NOMO-1 treated with dmso at 0.1 percent for 144 hours (cell line): ENCODE data around the gene NUDT16L1.
"Not testable (repeated sequence)": the region's sequence is repeated elsewhere in the genome, so short reads cannot be mapped to it uniquely, and the experiment has no call there.

Experiments
- DNase-seq: peaks from one replicate; lab custom pipeline; 2025; ENCODE audit not compliant: unreplicated experiment; lab: John Stamatoyannopoulos, UW

The NUDT16L1 gene

GRCh38 chr16:4713663-4714501 is 20.5 kb downstream of the NUDT16L1 start:
- no peak for DNase-seq

GRCh38 chr16:4714996-4715395 is 21.6 kb downstream of the NUDT16L1 start:
- no peak for DNase-seq

- no peak for DNase-seq
Observed at GRCh38 chr16:4718466-4718865, 25.1 kb downstream of the NUDT16L1 start.

- no peak for DNase-seq
Observed at GRCh38 chr16:4723071-4723767, 29.9 kb downstream of the NUDT16L1 start.

GRCh38 chr16:4724661-4725270 is 31.4 kb downstream of the NUDT16L1 start:
- no peak for DNase-seq

- DNase-seq = no peak
Observed at GRCh38 chr16:4726616-4727015, 33.3 kb downstream of the NUDT16L1 start.

- no peak for DNase-seq
Observed at GRCh38 chr16:4728676-4729075, 35.3 kb downstream of the NUDT16L1 start.

- DNase-seq = no peak
Observed at GRCh38 chr16:4729876-4730275, 36.5 kb downstream of the NUDT16L1 start.

- no peak for DNase-seq
Observed at GRCh38 chr16:4733211-4733742, 39.9 kb downstream of the NUDT16L1 start.

- no peak for DNase-seq
Observed at GRCh38 chr16:4733747-4734062, 40.3 kb downstream of the NUDT16L1 start.

GRCh38 chr16:4734063-4734729 is 40.8 kb downstream of the NUDT16L1 start, which contains the start of the genes ANKS3 and DNAAF8:
ANKS3 (minus strand) TSS chr16:4734271; CDS start chr16:4730149, 4,122 bp downstream.
DNAAF8 (plus strand) TSS chr16:4734537; CDS start chr16:4736515, 1,978 bp downstream.
- peak; percentile 94 for DNase-seq

GRCh38 chr16:4734730-4735535 is 41.6 kb downstream of the NUDT16L1 start:
- peak; percentile 63 for DNase-seq

GRCh38 chr16:4736546-4736945 is 43.2 kb downstream of the NUDT16L1 start:
- no peak for DNase-seq

GRCh38 chr16:4737545-4737944 is 44.2 kb downstream of the NUDT16L1 start:
- DNase-seq = no peak

GRCh38 chr16:4738370-4738769 is 45.0 kb downstream of the NUDT16L1 start:
- not testable (repeated sequence) for DNase-seq

GRCh38 chr16:4743226-4743878 is 50.0 kb downstream of the NUDT16L1 start:
- DNase-seq = no peak

GRCh38 chr16:4744555-4745273 is 51.4 kb downstream of the NUDT16L1 start:
- DNase-seq = no peak

- DNase-seq = no peak
Observed at GRCh38 chr16:4745274-4745569, 51.9 kb downstream of the NUDT16L1 start.
